Activated CD8-positive, alpha-beta memory T cell treated with anti-CD3 and anti-CD28 coated beads for 36 hours (primary cell): Measurements from ENCODE around the gene SRMS. TPM values are rescaled to one million over a fixed set of nuclear protein-coding genes. Genes with fewer than 3 reads are reported as not detected.

Experiments
- CTCF ChIA-PET: fragments of 350-600 bp; sonication (Branson Sonifier 250); formaldehyde crosslinking; loops from one replicate; lab custom pipeline; 2021; ENCODE audit warnings: antibody characterized with exemption; lab: Charles Lee
- POLR2A ChIA-PET: fragments of 350-600 bp; sonication (Branson Sonifier 250); formaldehyde crosslinking; loops from one replicate; lab custom pipeline; 2021; ENCODE audit warnings: antibody characterized with exemption; lab: Charles Lee
- total RNA-seq, 2 experiments: library from RNA; stranded (reverse); gene quantifications; one replicate each; pipeline ENCODE4 v1.2.3, GENCODE V29; 2021

SRMS gene
- total RNA-seq, 2 experiments from 2014 or later = not detected

GRCh38 chr20:63494084-63494419 lies 53.5 kb downstream of the SRMS start:
- ChIA-PET CTCF (interaction anchor here (0.9 to 1.0 kb wide), 2 partner anchors 9 to 24 kb away, joined by 3 read pairs; no protein-coding TSS in a partner anchor), POLR2A (no interaction called here)

- POLR2A ChIA-PET = no interaction called here
Measured at GRCh38 chr20:63493563-63494020, 54.0 kb downstream of the SRMS start.

GRCh38 chr20:63492982-63493381 lies 54.6 kb downstream of the SRMS start:
- CTCF ChIA-PET = interaction anchor here (0.9 kb wide), 1 partner anchor 10 kb away, joined by 3 read pairs; no protein-coding TSS in a partner anchor
- POLR2A ChIA-PET = no interaction called here

More at GRCh38 chr20:63493563-63494020, 54.0 kb downstream of the SRMS start:
- CTCF ChIA-PET = interaction anchor here (0.9 kb wide), 1 partner anchor 9 kb away, joined by 3 read pairs; no protein-coding TSS in a partner anchor

GRCh38 chr20:63492518-63492917 lies 55.0 kb downstream of the SRMS start:
- ChIA-PET CTCF (no interaction called here), POLR2A (no interaction called here)

- CTCF ChIA-PET = no interaction called here
- POLR2A ChIA-PET = no interaction called here
Measured at GRCh38 chr20:63491635-63492230, 55.8 kb downstream of the SRMS start.

GRCh38 chr20:63491078-63491477 lies 56.5 kb downstream of the SRMS start:
- POLR2A ChIA-PET = no interaction called here
- CTCF ChIA-PET = no interaction called here

Other genes starting within 250 kb of the SRMS start
- gene CHRNA4, start 186.4 kb downstream of the SRMS start, total RNA-seq = not detected
- gene KCNQ2, start 75.1 kb downstream of the SRMS start, total RNA-seq = not detected
- under 1 TPM in 1 of 2 experiments, not detected in 1; 0.13 TPM for gene EEF1A2, start 48.7 kb downstream of the SRMS start, total RNA-seq
- 100 to 1,000 TPM; 163 to 166 TPM for gene PPDPF, start 27.0 kb downstream of the SRMS start, total RNA-seq
- under 1 TPM; 0.15 TPM for gene PTK6, start 10.4 kb downstream of the SRMS start, total RNA-seq
- gene FNDC11, start 6.4 kb upstream of the SRMS start, total RNA-seq = under 1 TPM; 0.08 to 0.19 TPM
- 1 to 10 TPM; 4.8 TPM for gene HELZ2, start 26.5 kb upstream of the SRMS start, total RNA-seq
- gene GMEB2, start 79.4 kb upstream of the SRMS start, total RNA-seq = 10 to 100 TPM; 12.7 to 13.3 TPM
- gene STMN3, start 105.7 kb upstream of the SRMS start, total RNA-seq = 10 to 100 TPM; 14.5 to 16.2 TPM
- 10 to 100 TPM; 51.2 to 56.8 TPM for gene RTEL1, start 110.6 kb upstream of the SRMS start, total RNA-seq
- gene TNFRSF6B, start 148.9 kb upstream of the SRMS start, total RNA-seq = not detected
- gene ARFRP1, start 160.2 kb upstream of the SRMS start, total RNA-seq = 10 to 100 TPM; 63.7 to 65.2 TPM
- gene ZGPAT, start 160.3 kb upstream of the SRMS start, total RNA-seq = 10 to 100 TPM; 24.9 to 25.1 TPM
- 10 to 100 TPM in 1 of 2 experiments, 1 to 10 TPM in 1; 9.9 to 10.8 TPM for gene LIME1, start 188.9 kb upstream of the SRMS start, total RNA-seq
- gene SLC2A4RG, start 192.0 kb upstream of the SRMS start, total RNA-seq = 10 to 100 TPM; 31.0 to 34.4 TPM